Ascending aorta (tissue), 2 donors: ENCODE data around the gene ASIC4. TPM values are rescaled to one million over a fixed set of nuclear protein-coding genes. Genes with fewer than 3 reads are reported as not detected.

Experiments
- DNase-seq, 2 donors: peaks; one replicate each; pipeline ENCODE4 v3.0.0-alpha.2; 2019; ENCODE audit warnings: low spot score in 2 of 2
- H3K27ac ChIP-seq, 2 donors: fragments of 200-600 bp; sonication (generic); one replicate each; pipeline ENCODE4 v1.5.1; 2016 to 2017; ENCODE audit warnings: mild to moderate bottlenecking in 1 of 2
- H3K27me3 ChIP-seq: fragments of 200-600 bp; sonication (generic); one replicate; pipeline ENCODE4 v1.5.1; 2017
- H3K36me3 ChIP-seq, 2 donors: fragments of 200-600 bp; sonication (generic); one replicate each; pipeline ENCODE4 v1.5.1; 2016
- H3K4me1 ChIP-seq, 2 donors: fragments of 200-600 bp; sonication (generic); one replicate each; pipeline ENCODE4 v1.5.1; 2016 to 2017; ENCODE audit warnings: mild to moderate bottlenecking in 1 of 2
- H3K4me3 ChIP-seq, 2 donors: fragments of 200-600 bp; sonication (generic); one replicate each; pipeline ENCODE4 v1.5.1; 2016 to 2017; ENCODE audit warnings: mild to moderate bottlenecking in 1 of 2
- H3K9me3 ChIP-seq, 2 donors: fragments of 200-600 bp; sonication (generic); one replicate each; pipeline ENCODE4 v1.5.1; 2016
- intact Hi-C: fragments of 100-400 bp; cut with DNase I; formaldehyde crosslinking; loops from one replicate; pipeline ENCODE4 v1.15.1; 2023
- total RNA-seq: library from RNA; depleted of rRNA; stranded (reverse); fragments of >200 nt; gene quantifications from one replicate; pipeline ENCODE4 v1.1.0, GENCODE V29; 2016
- TF ChIP-seq, protein P1 (sequence below), 3 experiments: fragments of 200-600 bp in 2 of 3; fragments of 450-650 bp in 1 of 3; sonication (generic) in 2 of 3; IDR thresholded peaks; one replicate each; pipeline ENCODE4 v1.5.1; 2016 to 2019; ENCODE audit warnings: antibody characterized with exemption in 3 of 3, mild to moderate bottlenecking in 1 of 3, moderate library complexity in 1 of 3

Gene ASIC4
- total RNA-seq, 1 donor from 2014 or later, result not detected

DNA sequence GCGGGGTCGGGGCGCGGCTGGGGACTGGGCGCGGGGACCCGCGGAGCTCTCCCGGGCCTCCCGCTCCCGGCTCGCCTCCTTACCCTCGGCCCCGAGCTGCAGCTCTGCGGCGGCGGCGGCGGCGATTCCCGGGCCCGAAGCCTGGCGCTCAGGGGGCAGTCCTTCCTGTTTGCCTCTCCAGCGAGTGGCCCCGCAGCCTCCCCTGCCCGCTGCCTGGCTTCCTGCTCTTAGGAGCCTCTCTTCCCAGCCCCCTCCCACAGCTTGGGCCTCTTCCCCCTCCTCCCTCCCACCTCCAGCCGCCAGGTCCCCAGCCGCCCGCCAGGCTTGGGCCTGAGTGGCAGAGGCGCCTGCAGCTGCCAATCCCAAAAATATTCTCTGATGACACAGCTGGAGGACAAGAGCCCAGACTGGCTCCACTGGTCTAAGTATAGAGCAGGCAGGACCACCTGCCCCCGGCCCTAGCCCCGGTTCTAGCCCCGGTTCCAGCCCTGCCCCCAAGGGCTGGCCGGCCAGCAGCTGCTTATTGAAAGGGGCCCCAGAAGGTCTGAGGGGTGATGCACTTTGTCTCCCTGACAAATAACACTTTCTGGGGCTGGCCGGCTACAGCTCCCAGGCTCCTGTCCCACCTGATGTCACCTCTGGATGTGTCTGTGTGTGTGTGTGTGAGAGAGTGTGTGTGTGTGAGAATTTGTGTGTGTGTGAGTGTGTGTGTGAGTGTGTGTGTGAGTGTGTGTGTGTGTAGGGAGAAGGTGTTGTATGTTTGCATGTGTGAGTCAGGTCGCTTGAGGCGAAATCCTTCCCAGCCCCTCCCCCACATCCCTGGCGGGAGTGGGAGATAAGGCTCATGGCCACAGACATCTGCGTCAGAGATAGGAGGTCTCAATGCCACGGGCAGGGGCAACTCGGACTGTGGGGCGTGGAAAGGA, 57.3 kb downstream of the ASIC4 start, which contains the start of gene OBSL1:
Gene OBSL1 (minus strand): TSS at position 229 of the 926 bp plus-strand sequence. CDS start 307 bp downstream, outside the sequence.
- peak within 1 kb of the TSS; percentile 93 to 94 for H3K4me3 ChIP-seq
- intact Hi-C loops, result loop anchor here (1.0 to 2.0 kb wide), 2 partner anchors 19 to 26 kb away; partner anchors contain the start of gene STK11IP
- H3K27ac ChIP-seq, result peak within 1 kb of the TSS; percentile 89 to 90
- peaks cover 0 to 12% of the 10 kb centered on the region in 2 donors for H3K4me1 ChIP-seq
- DNase-seq, result peak in 1 of 2 donors; percentile 81
- peaks cover 0 to 9% of the 10 kb centered on the region in 2 donors for H3K36me3 ChIP-seq
- TF ChIP-seq, protein P1, sequence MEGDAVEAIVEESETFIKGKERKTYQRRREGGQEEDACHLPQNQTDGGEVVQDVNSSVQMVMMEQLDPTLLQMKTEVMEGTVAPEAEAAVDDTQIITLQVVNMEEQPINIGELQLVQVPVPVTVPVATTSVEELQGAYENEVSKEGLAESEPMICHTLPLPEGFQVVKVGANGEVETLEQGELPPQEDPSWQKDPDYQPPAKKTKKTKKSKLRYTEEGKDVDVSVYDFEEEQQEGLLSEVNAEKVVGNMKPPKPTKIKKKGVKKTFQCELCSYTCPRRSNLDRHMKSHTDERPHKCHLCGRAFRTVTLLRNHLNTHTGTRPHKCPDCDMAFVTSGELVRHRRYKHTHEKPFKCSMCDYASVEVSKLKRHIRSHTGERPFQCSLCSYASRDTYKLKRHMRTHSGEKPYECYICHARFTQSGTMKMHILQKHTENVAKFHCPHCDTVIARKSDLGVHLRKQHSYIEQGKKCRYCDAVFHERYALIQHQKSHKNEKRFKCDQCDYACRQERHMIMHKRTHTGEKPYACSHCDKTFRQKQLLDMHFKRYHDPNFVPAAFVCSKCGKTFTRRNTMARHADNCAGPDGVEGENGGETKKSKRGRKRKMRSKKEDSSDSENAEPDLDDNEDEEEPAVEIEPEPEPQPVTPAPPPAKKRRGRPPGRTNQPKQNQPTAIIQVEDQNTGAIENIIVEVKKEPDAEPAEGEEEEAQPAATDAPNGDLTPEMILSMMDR (IDR thresholded peaks at IDR 0.05), result no peak
- no peaks in the 10 kb centered on the region for H3K27me3 ChIP-seq
- no peaks in the 10 kb centered on the region for H3K9me3 ChIP-seq

DNA sequence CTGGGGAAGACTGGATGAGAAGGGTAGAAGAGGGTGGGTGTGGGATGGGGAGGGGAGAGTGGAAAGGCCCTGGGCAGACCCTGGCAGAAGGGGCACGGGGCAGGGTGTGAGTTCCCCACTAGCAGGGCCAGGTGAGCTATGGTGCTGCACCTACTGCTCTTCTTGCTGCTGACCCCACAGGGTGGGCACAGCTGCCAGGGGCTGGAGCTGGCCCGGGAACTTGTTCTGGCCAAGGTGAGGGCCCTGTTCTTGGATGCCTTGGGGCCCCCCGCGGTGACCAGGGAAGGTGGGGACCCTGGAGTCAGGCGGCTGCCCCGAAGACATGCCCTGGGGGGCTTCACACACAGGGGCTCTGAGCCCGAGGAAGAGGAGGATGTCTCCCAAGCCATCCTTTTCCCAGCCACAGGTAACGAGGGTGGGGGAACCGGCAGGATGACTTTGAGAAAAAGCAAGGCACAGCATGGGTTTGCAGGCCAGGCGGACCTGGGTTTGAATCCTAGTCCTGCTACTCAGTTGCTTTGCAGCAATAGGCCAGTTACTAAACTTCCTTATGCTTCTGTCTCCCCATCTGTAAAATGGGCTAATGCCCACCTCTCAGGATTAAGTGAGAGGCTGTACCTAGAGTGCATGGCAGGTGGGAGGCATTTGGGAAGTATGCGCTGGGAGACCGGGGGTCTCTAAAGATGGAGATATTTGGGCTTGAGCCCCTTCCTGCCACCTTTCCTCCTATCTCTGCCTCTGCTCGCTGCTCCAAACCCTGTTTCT, 58.1 kb downstream of the ASIC4 start, which contains the start of gene INHA:
Gene INHA (plus strand): TSS at position 74 of the 765 bp plus-strand sequence. CDS start 65 bp downstream, at position 139.
- intact Hi-C loops, result no loop called here
- Histone ChIP-seq H3K4me3 (peak within 1 kb of the TSS; percentile 93 to 94), H3K27me3 (no peaks in the 10 kb centered on the region), H3K4me1 (peaks cover 0 to 12% of the 10 kb centered on the region in 2 donors), H3K9me3 (no peaks in the 10 kb centered on the region), H3K27ac (peak within 1 kb of the TSS; percentile 89 to 90), H3K36me3 (peaks cover 0 to 2% of the 10 kb centered on the region in 2 donors)
- TF ChIP-seq, protein P1 (IDR thresholded peaks at IDR 0.05), result no peak
- DNase-seq, result no peak

DNA sequence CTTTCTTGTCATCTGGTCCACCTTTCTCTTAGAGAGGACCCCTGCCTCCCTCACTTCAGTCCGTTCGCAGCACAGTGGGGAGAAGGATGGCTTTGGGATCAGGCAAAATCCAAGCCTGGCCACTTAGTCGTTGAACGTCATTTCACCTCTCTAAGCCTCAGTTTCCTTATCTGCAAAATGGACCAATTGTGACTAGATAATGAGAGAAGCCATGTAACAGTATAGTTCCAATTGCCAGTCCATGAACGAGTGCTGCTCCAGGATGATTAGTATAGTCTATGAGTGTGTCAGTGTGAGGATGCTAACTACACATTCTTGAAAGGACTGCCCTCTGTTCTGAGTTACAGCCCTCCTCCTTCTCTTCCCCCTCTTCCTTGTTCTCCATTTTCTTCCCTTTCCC, 58.9 kb downstream of the ASIC4 start:
- Histone ChIP-seq H3K36me3 (no peaks in the 10 kb centered on the region), H3K27me3 (no peaks in the 10 kb centered on the region), H3K4me3 (no peak overlapping the region), H3K4me1 (peaks cover 0 to 12% of the 10 kb centered on the region in 2 donors), H3K9me3 (no peaks in the 10 kb centered on the region), H3K27ac (no peak overlapping the region)
- DNase-seq, result no peak
- TF ChIP-seq, protein P1 (IDR thresholded peaks at IDR 0.05), result no peak
- intact Hi-C loops, result no loop called here

DNA sequence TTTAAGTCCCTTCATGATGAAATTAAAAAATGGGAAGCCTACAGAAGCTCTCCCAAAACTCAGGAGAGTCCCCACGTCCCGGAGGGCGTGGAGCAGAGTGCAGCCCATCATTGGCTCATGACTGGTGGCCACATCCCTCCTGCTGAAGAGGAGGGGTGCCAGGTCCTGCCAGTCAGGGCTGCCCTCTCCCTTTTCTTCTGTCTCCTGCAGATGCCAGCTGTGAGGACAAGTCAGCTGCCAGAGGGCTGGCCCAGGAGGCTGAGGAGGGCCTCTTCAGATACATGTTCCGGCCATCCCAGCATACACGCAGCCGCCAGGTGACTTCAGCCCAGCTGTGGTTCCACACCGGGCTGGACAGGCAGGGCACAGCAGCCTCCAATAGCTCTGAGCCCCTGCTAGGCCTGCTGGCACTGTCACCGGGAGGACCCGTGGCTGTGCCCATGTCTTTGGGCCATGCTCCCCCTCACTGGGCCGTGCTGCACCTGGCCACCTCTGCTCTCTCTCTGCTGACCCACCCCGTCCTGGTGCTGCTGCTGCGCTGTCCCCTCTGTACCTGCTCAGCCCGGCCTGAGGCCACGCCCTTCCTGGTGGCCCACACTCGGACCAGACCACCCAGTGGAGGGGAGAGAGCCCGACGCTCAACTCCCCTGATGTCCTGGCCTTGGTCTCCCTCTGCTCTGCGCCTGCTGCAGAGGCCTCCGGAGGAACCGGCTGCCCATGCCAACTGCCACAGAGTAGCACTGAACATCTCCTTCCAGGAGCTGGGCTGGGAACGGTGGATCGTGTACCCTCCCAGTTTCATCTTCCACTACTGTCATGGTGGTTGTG, 60.4 kb downstream of the ASIC4 start:
- Histone ChIP-seq H3K27ac (no peak overlapping the region), H3K36me3 (no peaks in the 10 kb centered on the region), H3K27me3 (no peaks in the 10 kb centered on the region), H3K4me3 (no peak overlapping the region), H3K9me3 (no peaks in the 10 kb centered on the region), H3K4me1 (peaks cover 0 to 12% of the 10 kb centered on the region in 2 donors)
- TF ChIP-seq, protein P1 (IDR thresholded peaks at IDR 0.05), result no peak
- intact Hi-C loops, result no loop called here
- DNase-seq, result no peak
